ENCODE measurements around the gene MAP1B.

The MAP1B gene

DNA sequence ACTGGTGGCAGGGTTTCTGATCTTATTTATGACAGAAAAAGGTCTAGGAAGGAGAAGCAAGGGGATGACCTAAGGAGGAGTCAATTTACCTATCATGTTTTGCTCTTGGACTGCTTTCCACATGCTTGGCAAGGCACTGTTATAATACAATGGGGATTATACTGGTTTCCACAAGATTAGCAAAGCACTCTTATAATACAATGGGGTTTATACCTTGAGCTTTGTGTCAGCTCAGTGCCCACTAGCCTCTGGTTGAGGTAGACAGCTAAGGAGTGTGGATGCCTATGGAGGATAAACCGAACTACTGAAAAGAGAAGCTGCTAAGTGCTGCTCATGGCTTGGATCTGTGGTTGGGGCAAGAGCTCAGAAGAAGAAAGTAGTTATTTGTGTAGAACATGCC is 144.1 kb downstream of the MAP1B start:
- DNase-seq (ENCODE audit: low read depth in 2 of 2) = no peak

GRCh38 chr5:72252008-72252407 is 144.7 kb downstream of the MAP1B start:
- no peak for DNase-seq (ENCODE audit: low read depth in 2 of 2)

GRCh38 chr5:72252574-72253155 is 145.4 kb downstream of the MAP1B start:
- no peak for DNase-seq (ENCODE audit: low read depth in 2 of 2)

- DNase-seq (ENCODE audit: low read depth in 2 of 2) = no peak
Observed at GRCh38 chr5:72255237-72255636, 148.0 kb downstream of the MAP1B start.

DNA sequence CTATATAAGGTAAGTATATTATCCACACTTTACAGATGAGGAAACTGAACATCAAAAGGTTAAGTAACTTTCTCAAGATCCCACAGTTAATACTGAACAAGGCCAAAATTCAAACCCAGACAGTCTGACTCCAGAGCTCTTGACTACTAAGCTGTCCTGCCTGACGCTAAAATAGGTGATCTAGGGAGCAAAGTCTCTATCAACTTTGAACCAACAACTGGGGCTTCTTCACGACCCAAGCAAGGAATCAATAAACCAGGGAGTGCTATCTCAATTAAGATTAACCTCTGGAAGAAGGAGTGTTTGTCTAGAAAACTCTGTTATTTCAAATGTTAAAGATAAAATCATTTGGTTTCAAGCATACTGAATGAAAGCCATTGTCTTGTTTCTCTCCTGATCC is 148.4 kb downstream of the MAP1B start:
- DNase-seq (ENCODE audit: low read depth in 2 of 2) = no peak

- DNase-seq (ENCODE audit: low read depth in 2 of 2) = no peak
Observed at GRCh38 chr5:72256536-72256935, 149.3 kb downstream of the MAP1B start.

All from stimulated activated CD4-positive, alpha-beta T cell treated with anti-CD3 and anti-CD28 coated beads, Interleukin-4, amount 100 ng/mL, for 48 hours (primary cell).